Coronary artery (tissue), 2 donors: ENCODE data around the gene PNPLA7.

Experiments
- DNase-seq: peaks from one replicate; pipeline ENCODE4 v3.0.0-alpha.2; 2017; ENCODE audit warnings: low spot score
- H3K27ac ChIP-seq, 2 donors: fragments of 200-600 bp; sonication (generic); one replicate each; pipeline ENCODE4 v1.5.1; 2016 to 2019
- H3K4me3 ChIP-seq: fragments of 200-600 bp; sonication (generic); 2 replicates; pipeline ENCODE4 v1.5.1; 2016; ENCODE audit warnings: mild to moderate bottlenecking, moderate library complexity
- CTCF ChIP-seq: fragments of 200-600 bp; sonication (generic); IDR thresholded peaks from one replicate; pipeline ENCODE4 v1.5.1; 2019; ENCODE audit warnings: antibody characterized with exemption

PNPLA7 gene

DNA sequence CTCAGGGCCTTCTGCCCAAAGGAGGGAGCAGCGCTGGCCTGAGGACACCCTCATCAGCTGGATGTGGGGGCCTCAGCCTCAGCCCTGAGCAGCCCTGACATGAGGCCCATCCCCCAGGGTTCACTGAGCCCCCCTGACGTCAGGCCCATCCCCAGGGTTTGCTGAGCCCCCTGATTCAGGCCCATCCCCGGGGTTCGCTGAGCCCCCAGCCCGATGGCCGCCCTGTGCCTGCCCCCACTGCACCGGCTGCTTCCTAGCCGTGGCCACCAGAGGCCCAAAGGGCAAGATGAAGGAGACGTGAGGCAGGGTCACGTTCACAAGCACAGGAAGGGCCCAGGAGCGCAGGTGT, 71.6 kb downstream of the PNPLA7 start:
- TF ChIP-seq CTCF, result no peak
- Histone ChIP-seq H3K4me3 (no peak overlapping the region), H3K27ac (no peak overlapping the region)
- DNase-seq, result no peak

GRCh38 chr9:137477778-137478612, 72.2 kb downstream of the PNPLA7 start:
- no peak for TF ChIP-seq CTCF
- no peak for DNase-seq
- H3K27ac ChIP-seq, result no peak overlapping the region
- no peak overlapping the region for H3K4me3 ChIP-seq

GRCh38 chr9:137476856-137477255, 73.3 kb downstream of the PNPLA7 start:
- no peak overlapping the region for H3K4me3 ChIP-seq
- DNase-seq, result no peak
- no peak overlapping the region for H3K27ac ChIP-seq
- TF ChIP-seq CTCF, result no peak

DNA sequence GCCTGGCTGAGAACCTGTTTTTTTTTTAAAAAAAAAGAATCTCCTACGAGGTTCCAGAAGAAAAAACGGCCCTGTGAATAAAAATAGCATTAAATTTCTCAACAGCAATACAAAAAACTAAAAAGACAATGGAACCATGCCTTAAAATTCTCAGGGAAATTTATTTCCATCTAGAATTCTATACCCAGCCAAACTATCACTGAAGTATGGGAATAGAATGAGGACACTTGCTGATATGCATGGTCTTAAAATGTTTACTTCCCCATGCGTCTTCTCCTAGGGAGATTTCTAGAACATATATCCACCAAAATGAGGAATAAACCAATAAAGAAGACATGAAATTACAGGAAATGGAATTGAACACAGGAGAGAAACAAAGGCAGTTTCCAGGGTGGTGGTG, 74.5 kb downstream of the PNPLA7 start:
- DNase-seq, result no peak

DNA sequence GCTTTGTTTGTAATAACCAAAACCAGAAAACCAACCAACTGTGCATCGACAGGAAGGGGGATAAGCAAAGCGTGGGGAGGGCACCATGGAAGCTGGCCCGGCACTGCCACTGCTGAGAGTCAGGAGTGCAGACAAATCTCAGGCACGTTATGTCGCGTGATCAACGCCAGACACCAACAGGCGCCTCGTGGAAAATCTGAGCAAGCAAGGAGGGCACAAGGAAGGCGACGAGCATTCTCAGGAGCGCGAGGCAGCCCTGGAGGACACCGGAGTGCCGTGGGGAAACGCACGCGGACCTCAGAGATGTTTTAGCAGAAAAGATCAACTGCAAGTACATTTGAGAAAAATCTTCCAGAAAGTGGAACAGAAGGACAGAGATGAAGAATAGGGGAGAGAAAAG, 75.9 kb downstream of the PNPLA7 start:
- H3K27ac ChIP-seq, result no peak overlapping the region
- TF ChIP-seq CTCF, result no peak
- no peak overlapping the region for H3K4me3 ChIP-seq
- DNase-seq, result no peak

More for the DNA sequence above, 74.5 kb downstream of the PNPLA7 start:
- H3K4me3 ChIP-seq, result no peak overlapping the region
- H3K27ac ChIP-seq, result no peak overlapping the region
- no peak for TF ChIP-seq CTCF

DNA sequence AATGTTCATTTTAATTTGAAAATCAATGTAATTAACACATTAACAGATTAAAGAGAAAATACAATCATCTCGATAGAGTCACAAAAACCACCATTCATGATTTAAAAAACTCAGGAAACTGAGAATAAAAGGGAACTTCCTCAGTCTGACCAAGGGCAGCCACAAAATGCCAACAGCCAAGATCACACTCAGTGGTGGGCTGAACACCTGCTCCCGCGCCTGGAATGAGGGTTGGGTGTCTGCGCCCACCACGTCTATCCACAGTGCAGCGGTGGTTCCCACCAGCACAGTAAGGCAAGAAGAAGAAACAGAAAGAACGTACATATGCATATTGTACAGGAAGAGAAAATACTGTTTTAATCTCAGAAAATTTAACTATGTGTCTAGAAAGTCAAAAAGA, 79.4 kb downstream of the PNPLA7 start:
- Histone ChIP-seq H3K4me3 (no peak overlapping the region), H3K27ac (no peak overlapping the region)
- TF ChIP-seq CTCF, result no peak
- no peak for DNase-seq

- TF ChIP-seq CTCF, result no peak
- H3K4me3 ChIP-seq, result no peak overlapping the region
- DNase-seq, result no peak
- H3K27ac ChIP-seq, result no peak overlapping the region
Observed at GRCh38 chr9:137467896-137468295, 82.3 kb downstream of the PNPLA7 start.
